Nephron (organoid): ENCODE data around the gene CYB561.

Source experiments
- H3K27ac Mint-ChIP-seq, 3 experiments: 2 replicates each; pipeline ENCODE4 v1.8.0; 2020; ENCODE audit warnings: mixed read lengths in 3 of 3, mild to moderate bottlenecking in 2 of 3, moderate library complexity in 1 of 3
- H3K27me3 Mint-ChIP-seq: 2 replicates; pipeline ENCODE4 v1.8.0; 2021; ENCODE audit warnings: low read depth, mild to moderate bottlenecking, moderate library complexity, mixed read lengths
- H3K36me3 Mint-ChIP-seq: 2 replicates; pipeline ENCODE4 v1.8.0; 2020; ENCODE audit warnings: low read depth, mixed read lengths
- H3K4me1 Mint-ChIP-seq: 2 replicates; pipeline ENCODE4 v1.8.0; 2020; ENCODE audit warnings: mixed read lengths
- H3K4me3 Mint-ChIP-seq, 3 experiments: 2 replicates each; pipeline ENCODE4 v1.8.0; 2020; ENCODE audit warnings: mild to moderate bottlenecking in 3 of 3, mixed read lengths in 3 of 3, moderate library complexity in 2 of 3
- H3K9me3 Mint-ChIP-seq: 2 replicates; pipeline ENCODE4 v1.8.0; 2020; ENCODE audit warnings: mixed read lengths
- CTCF ChIP-seq, 3 experiments: fragments of 200-600 bp; sonication (generic); IDR thresholded peaks; one replicate each; pipeline ENCODE4 v1.5.0; 2021; ENCODE audit warnings: antibody characterized with exemption in 3 of 3; ENCODE audit not compliant: unreplicated experiment in 3 of 3

Gene CYB561

GRCh38 chr17:63435681-63436522, 10.2 kb downstream of the CYB561 start:
- no peak for TF ChIP-seq CTCF (IDR thresholded peaks at IDR 0.05; ENCODE audit: unreplicated experiment in 3 of 3)
- no peaks in the 10 kb centered on the region for H3K36me3 Mint-ChIP-seq
- peaks cover 4% of the 10 kb centered on the region for H3K27me3 Mint-ChIP-seq
- peaks cover 29% of the 10 kb centered on the region for H3K4me1 Mint-ChIP-seq
- H3K4me3 Mint-ChIP-seq, result no peak overlapping the region
- no peaks in the 10 kb centered on the region for H3K9me3 Mint-ChIP-seq
- H3K27ac Mint-ChIP-seq, result no peak overlapping the region

DNA sequence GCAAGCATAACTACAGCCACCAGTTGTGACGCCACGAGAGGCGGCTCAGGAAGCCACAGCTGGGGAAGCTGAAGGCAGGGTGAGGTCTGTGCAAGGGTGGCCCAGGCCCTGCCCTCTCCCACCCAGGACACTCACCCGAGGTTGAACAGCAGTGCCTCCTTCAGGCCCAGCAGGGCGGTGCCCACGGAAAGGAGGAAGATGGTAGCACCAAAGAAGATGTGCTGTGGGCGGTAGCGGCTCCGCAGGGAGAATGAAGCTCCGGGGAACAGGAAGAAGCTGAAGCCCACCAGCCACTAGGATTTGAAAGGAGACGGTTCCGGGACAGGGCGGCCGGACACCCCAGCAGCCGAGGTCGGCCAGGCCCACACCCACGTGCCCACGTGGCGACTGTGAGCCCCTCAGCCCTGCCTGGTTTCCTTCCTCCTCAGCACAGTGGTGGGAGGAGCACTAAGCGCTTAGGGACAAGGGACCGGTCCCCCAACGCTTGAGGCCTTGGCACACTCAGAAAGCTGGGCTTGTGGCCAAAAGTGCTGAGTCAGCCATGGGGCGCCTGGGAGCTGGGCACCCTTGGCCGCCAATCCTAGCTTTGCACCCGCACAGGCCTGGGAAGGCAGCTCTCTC, 11.0 kb downstream of the CYB561 start:
- Mint-ChIP-seq H3K27me3 (peaks cover 4% of the 10 kb centered on the region), H3K4me3 (no peak overlapping the region), H3K36me3 (no peaks in the 10 kb centered on the region), H3K9me3 (no peaks in the 10 kb centered on the region), H3K27ac (no peak overlapping the region), H3K4me1 (peaks cover 29% of the 10 kb centered on the region)
- TF ChIP-seq CTCF (IDR thresholded peaks at IDR 0.05; ENCODE audit: unreplicated experiment in 3 of 3), result no peak

DNA sequence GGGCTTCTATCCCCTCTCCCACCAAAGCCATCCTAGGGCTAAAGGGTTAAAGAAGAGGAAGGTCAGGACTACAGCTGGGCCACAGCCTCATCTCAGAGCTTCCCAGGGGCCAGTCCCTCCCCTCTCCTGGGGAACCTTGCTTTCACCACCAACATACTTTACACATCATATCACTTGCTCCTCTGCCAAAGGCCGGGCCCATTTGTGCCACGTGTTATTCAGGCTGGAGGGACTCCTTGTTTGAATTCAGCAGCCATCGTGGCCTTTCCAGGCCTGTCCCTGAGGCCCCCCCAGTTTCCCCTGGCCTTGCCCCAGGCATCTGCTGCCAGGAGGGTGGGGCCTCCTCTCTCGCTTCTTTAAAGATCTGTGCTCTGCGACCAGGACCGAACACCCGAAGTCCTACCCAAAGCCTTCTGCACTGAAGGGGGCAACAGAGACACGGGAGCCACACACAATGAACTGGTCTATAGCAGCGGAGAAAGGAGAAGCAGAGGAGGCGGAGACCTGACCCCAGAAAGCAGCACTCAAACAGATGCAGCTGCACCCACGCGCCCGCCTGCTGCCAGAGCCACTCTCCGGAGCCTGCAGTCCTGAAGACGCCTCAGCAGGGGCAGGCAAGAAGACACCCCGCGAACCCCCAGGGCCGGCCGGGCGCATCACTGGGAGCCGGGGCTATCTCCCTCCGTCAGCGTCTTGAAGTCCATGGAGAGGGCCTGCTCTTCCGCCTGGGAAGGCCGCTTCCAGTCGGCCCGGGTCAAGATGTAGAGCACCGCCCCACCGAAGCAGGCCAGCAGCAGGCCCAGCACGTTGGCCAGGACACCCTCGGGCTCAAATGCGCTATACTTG, 12.1 kb downstream of the CYB561 start:
- Mint-ChIP-seq H3K36me3 (no peaks in the 10 kb centered on the region), H3K27ac (peak overlapping the region in 1 of 3 experiments; percentile 56), H3K4me1 (peaks cover 24% of the 10 kb centered on the region), H3K9me3 (no peaks in the 10 kb centered on the region), H3K4me3 (no peak overlapping the region), H3K27me3 (no peaks in the 10 kb centered on the region)
- no peak for TF ChIP-seq CTCF (IDR thresholded peaks at IDR 0.05; ENCODE audit: unreplicated experiment in 3 of 3)

DNA sequence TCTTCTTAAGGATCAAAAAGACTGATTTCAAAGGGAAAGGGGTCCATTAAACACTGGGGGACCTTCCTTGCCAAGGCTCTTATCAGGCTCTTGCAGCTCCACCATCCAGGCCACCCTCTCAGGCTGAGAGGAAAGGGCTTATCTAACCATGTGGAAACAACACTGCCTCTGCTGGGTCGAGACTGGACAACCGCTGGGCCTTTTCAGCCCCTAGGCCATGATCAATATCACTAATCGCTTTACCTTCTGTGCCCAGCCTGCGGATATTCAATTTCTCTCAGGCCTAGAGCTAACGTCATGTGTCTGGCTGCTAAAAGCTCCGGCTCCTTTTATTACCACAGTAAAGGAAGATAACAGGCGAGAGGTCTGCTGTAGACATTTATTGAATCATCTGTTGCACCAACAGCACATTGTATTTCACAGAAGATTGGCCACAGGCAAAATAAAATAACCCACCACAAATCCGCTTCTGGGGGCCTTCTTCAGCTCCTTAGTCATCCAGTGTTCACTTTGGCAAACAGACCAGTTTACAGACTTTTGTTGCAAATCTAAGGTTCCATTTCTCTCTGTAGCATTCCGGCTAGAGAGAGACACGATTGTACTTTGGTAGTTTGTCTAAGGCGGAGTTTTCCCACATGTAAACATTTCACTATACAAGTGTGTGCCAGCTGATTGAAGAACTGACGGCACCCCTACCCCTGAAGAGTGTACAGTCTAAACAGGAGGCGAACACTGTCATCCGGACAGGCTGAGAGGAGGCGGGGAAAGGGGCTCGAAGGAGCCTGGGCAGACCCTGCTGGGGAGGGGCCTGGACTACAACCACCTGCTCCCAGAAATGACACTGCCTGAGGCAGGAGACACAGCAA, 13.9 kb downstream of the CYB561 start:
- Mint-ChIP-seq H3K4me3 (no peak overlapping the region), H3K36me3 (peaks cover 4% of the 10 kb centered on the region), H3K4me1 (peaks cover 26% of the 10 kb centered on the region), H3K27me3 (no peaks in the 10 kb centered on the region), H3K27ac (peak overlapping the region in 2 of 3 experiments; percentile 61 to 67), H3K9me3 (no peaks in the 10 kb centered on the region)
- TF ChIP-seq CTCF (IDR thresholded peaks at IDR 0.05; ENCODE audit: unreplicated experiment in 3 of 3), result no peak

DNA sequence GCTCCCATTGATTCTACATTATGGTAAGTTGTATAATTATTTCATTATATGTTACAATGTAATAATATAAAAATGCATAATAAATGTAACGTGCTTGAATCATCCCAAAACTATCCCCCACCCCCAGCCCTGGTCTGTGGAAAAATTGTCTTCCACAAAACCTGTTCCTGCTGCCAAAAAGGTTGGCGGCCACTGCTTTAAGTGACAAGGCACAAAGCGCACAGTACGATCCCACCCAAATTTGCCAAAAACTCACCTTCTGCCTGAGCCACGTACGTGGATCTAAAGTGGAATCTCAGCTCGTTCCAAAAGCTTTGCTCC, 14.5 kb downstream of the CYB561 start:
- Mint-ChIP-seq H3K4me3 (no peak overlapping the region), H3K4me1 (peaks cover 30% of the 10 kb centered on the region), H3K36me3 (peaks cover 8% of the 10 kb centered on the region), H3K27me3 (no peaks in the 10 kb centered on the region), H3K27ac (no peak overlapping the region), H3K9me3 (no peaks in the 10 kb centered on the region)
- no peak for TF ChIP-seq CTCF (IDR thresholded peaks at IDR 0.05; ENCODE audit: unreplicated experiment in 3 of 3)
